Hepatocyte (in vitro differentiated cells): Measurements from ENCODE around the gene SPSB1.

Experiments
- CTCF ChIP-seq: fragments of 200-600 bp; sonication (generic); IDR thresholded peaks from 2 replicates; pipeline ENCODE4 v1.5.1; 2016; ENCODE audit warnings: antibody characterized with exemption, mild to moderate bottlenecking; ENCODE audit not compliant: poor library complexity
- EZH2 ChIP-seq: fragments of 200-600 bp; sonication (generic); IDR thresholded peaks from 2 replicates; pipeline ENCODE4 v1.6.1; 2016; ENCODE audit warnings: antibody characterized with exemption, mild to moderate bottlenecking, borderline replicate concordance

GRCh38 chr1:9404117-9404914 is 111.6 kb downstream of the SPSB1 start:
- no peak for TF ChIP-seq EZH2
- TF ChIP-seq CTCF, result no peak
